ENCODE measurements around the gene ATF6B. TPM values are rescaled to one million over a fixed set of nuclear protein-coding genes. Genes with fewer than 3 reads are reported as not detected.
A peak's percentile ranks its signal among the peaks of the same experiment; 100 is the strongest.

ATF6B gene
- total and polyA plus RNA-seq, 2 experiments from 2014 or later: 37.9 to 43.7 TPM

DNA sequence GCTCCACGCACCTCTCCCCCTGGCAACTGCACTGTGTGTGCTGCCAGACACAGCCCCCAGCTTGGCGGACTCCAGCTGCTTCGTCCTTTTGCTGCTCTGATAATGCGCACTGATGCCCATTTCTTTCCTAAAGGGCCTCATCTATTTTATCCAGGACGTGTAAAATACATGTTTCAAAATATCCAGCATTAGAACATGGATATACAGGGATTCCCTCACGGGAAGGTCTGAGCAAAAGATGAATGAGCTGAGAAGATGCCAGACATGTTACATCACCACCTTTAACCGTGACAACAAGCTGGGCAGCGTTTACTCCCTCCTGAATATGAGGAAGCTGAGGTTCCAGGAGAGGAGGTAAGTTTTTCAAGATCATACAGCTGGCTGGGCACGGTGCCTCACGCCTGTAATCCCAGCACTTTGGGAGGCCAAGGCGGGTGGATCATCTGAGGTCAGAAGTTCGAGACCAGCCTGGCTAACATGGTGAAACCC lies 51.7 kb downstream of the ATF6B start:
- Histone ChIP-seq H4K20me1 (ENCODE audit: insufficient read depth, poor library complexity, severe bottlenecking) (no peaks in the 10 kb centered on the region), H3K4me1 (ENCODE audit: insufficient read depth) (peaks cover 8% of the 10 kb centered on the region), H3K79me2 (no peaks in the 10 kb centered on the region), H3K9me2 (replicated peaks; ENCODE audit: insufficient read depth) (no peaks in the 10 kb centered on the region), H3K4me3 (no peak overlapping the region), H3K27ac (peak overlapping the region; percentile 38), H3K9me3 (ENCODE audit: low read depth) (no peaks in the 10 kb centered on the region), H3K27me3 (no peaks in the 10 kb centered on the region), H3K4me2 (no peak overlapping the region), H2AFZ (no peak overlapping the region), H3K36me3 (replicated peaks; ENCODE audit: insufficient read depth, low read depth) (no peaks in the 10 kb centered on the region)
- no peak for TF ChIP-seq EZH2 (IDR thresholded peaks at IDR 0.05; ENCODE audit: borderline replicate concordance)
- TF ChIP-seq EZH2phosphoT487 (IDR thresholded peaks at IDR 0.05; ENCODE audit: low read depth, severe bottlenecking, unreplicated experiment): no peak
- TF ChIP-seq, protein P1, sequence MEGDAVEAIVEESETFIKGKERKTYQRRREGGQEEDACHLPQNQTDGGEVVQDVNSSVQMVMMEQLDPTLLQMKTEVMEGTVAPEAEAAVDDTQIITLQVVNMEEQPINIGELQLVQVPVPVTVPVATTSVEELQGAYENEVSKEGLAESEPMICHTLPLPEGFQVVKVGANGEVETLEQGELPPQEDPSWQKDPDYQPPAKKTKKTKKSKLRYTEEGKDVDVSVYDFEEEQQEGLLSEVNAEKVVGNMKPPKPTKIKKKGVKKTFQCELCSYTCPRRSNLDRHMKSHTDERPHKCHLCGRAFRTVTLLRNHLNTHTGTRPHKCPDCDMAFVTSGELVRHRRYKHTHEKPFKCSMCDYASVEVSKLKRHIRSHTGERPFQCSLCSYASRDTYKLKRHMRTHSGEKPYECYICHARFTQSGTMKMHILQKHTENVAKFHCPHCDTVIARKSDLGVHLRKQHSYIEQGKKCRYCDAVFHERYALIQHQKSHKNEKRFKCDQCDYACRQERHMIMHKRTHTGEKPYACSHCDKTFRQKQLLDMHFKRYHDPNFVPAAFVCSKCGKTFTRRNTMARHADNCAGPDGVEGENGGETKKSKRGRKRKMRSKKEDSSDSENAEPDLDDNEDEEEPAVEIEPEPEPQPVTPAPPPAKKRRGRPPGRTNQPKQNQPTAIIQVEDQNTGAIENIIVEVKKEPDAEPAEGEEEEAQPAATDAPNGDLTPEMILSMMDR (IDR thresholded peaks at IDR 0.05; ENCODE audit: poor library complexity): no peak
- DNase-seq (ENCODE audit: low spot score): peak; percentile 73
- 62% methylated on average over 12 of the region's 12 CpGs for WGBS (ENCODE audit: low lambda C conversion rate, missing lambda C conversion rate)

DNA sequence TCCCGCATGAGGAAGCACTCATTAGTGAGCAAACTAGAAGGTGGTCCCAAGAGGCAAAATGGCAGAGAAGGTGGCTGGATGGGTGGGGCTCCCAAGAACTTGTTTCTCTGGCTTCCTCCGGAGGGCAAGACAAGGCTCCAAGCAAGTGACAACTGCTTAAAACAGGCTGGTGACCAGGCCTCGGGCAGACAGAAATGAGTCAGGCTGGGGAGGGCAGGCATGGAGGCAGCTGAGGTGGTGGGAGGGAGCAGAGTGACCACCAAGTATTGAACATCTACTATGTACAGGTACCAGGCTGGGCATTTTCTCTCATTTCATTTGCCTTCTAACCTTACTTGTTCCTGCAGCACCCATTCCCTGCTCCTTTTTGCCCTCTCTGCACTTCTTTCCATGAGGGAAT lies 52.3 kb downstream of the ATF6B start:
- Histone ChIP-seq H3K36me3 (replicated peaks; ENCODE audit: insufficient read depth, low read depth) (no peaks in the 10 kb centered on the region), H3K4me3 (no peak overlapping the region), H2AFZ (no peak overlapping the region), H3K4me2 (no peak overlapping the region), H3K27me3 (no peaks in the 10 kb centered on the region), H3K9me3 (ENCODE audit: low read depth) (no peaks in the 10 kb centered on the region), H3K79me2 (no peaks in the 10 kb centered on the region), H3K4me1 (ENCODE audit: insufficient read depth) (peaks cover 8% of the 10 kb centered on the region), H3K27ac (no peak overlapping the region), H4K20me1 (ENCODE audit: insufficient read depth, poor library complexity, severe bottlenecking) (no peaks in the 10 kb centered on the region), H3K9me2 (replicated peaks; ENCODE audit: insufficient read depth) (no peaks in the 10 kb centered on the region)
- DNase-seq (ENCODE audit: low spot score): no peak
- TF ChIP-seq, protein P1 (IDR thresholded peaks at IDR 0.05; ENCODE audit: poor library complexity): no peak
- TF ChIP-seq EZH2 (IDR thresholded peaks at IDR 0.05; ENCODE audit: borderline replicate concordance) (no peak), EZH2phosphoT487 (IDR thresholded peaks at IDR 0.05; ENCODE audit: low read depth, severe bottlenecking, unreplicated experiment) (no peak)
- WGBS (ENCODE audit: low lambda C conversion rate, missing lambda C conversion rate): 84% methylated on average over 3 of the region's 3 CpGs

DNA sequence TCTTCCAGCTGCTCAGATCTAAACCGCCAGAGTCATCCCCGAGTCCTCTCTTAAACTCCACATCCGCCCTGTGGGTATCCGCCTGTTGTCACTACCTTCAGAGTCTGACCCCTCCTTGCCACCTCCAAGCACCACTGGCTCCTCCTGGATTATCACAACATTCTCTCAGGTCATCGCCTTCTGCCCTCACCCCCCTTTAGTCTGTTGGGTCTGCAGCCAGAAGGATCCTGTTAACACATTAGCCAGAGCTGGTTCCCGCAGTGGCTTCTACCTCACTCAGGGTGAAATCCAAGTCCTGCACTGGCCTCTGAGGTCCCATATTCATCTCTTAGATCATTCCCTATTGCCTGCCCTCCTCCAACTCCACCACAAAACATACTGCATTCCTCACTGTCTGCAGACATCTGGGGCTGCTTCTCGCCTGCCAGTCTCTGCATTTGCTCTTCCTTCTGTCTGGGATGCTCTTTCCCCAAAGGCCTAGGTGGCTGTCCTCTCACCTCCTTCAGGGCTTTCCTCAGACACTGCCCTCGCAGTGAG lies 53.0 kb downstream of the ATF6B start:
- no peak for DNase-seq (ENCODE audit: low spot score)
- WGBS (ENCODE audit: low lambda C conversion rate, missing lambda C conversion rate): 79% methylated on average over 8 of the region's 8 CpGs
- H3K36me3 ChIP-seq (replicated peaks; ENCODE audit: insufficient read depth, low read depth): no peaks in the 10 kb centered on the region
- no peaks in the 10 kb centered on the region for H3K9me2 ChIP-seq (replicated peaks; ENCODE audit: insufficient read depth)
- H3K27ac ChIP-seq: no peak overlapping the region
- H3K79me2 ChIP-seq: no peaks in the 10 kb centered on the region
- TF ChIP-seq EZH2phosphoT487 (IDR thresholded peaks at IDR 0.05; ENCODE audit: low read depth, severe bottlenecking, unreplicated experiment): no peak
- TF ChIP-seq, protein P1 (IDR thresholded peaks at IDR 0.05; ENCODE audit: poor library complexity): no peak
- H3K4me1 ChIP-seq (ENCODE audit: insufficient read depth): peaks cover 8% of the 10 kb centered on the region
- no peak overlapping the region for H3K4me3 ChIP-seq
- H2AFZ ChIP-seq: no peak overlapping the region
- no peak overlapping the region for H3K4me2 ChIP-seq
- no peaks in the 10 kb centered on the region for H4K20me1 ChIP-seq (ENCODE audit: insufficient read depth, poor library complexity, severe bottlenecking)
- no peaks in the 10 kb centered on the region for H3K27me3 ChIP-seq
- H3K9me3 ChIP-seq (ENCODE audit: low read depth): no peaks in the 10 kb centered on the region
